HepG2 (cell line): ENCODE data around the gene UQCRC1. TPM values are rescaled to one million over a fixed set of nuclear protein-coding genes. Genes with fewer than 3 reads are reported as not detected.
A peak's percentile ranks its signal among the peaks of the same experiment; 100 is the strongest.

Source experiments
- CTCF ChIP-seq: sonication (generic); formaldehyde crosslinking; IDR thresholded peaks from 2 replicates; pipeline ENCODE4 v1.5.0; 2020; ENCODE audit warnings: mild to moderate bottlenecking, missing genetic modification reagents, moderate library complexity
- FOXC1 ChIP-seq: sonication (generic); formaldehyde crosslinking; IDR thresholded peaks from 2 replicates; pipeline ENCODE4 v1.8.0; 2022; ENCODE audit warnings: mild to moderate bottlenecking, missing genetic modification reagents, borderline replicate concordance
- FOXJ3 ChIP-seq: sonication (generic); formaldehyde crosslinking; IDR thresholded peaks from 2 replicates; pipeline ENCODE4 v1.4.0; 2020; ENCODE audit warnings: missing genetic modification reagents, mild to moderate bottlenecking, borderline replicate concordance
- HMGXB4 ChIP-seq, 2 experiments: sonication (generic) in 1 of 2; formaldehyde crosslinking in 1 of 2; IDR thresholded peaks; 2 replicates each; pipeline versions ENCODE4 v1.4.0 to v1.6.1; 2018 to 2020; ENCODE audit warnings: missing genetic modification reagents in 2 of 2, borderline replicate concordance in 1 of 2, low read depth in 1 of 2, mild to moderate bottlenecking in 1 of 2, missing biosample characterization in 1 of 2
- KAT2B ChIP-seq: fragments of 150-350 bp; IDR thresholded peaks from 2 replicates; pipeline ENCODE4 v1.6.1; 2014; ENCODE audit warnings: low read depth, low read length, borderline replicate concordance
- MIER3 ChIP-seq: IDR thresholded peaks from 2 replicates; pipeline ENCODE4 v1.6.1; 2016; ENCODE audit warnings: missing compliant biosample characterization, borderline replicate concordance
- NRL ChIP-seq: sonication (generic); formaldehyde crosslinking; IDR thresholded peaks from 2 replicates; pipeline ENCODE4 v1.5.0; 2020; ENCODE audit warnings: missing genetic modification reagents, mild to moderate bottlenecking, moderate library complexity, borderline replicate concordance
- SETDB1 ChIP-seq: sonication (generic); formaldehyde crosslinking; IDR thresholded peaks from 2 replicates; pipeline ENCODE4 v1.5.1; 2020; ENCODE audit warnings: missing genetic modification reagents, mild to moderate bottlenecking, borderline replicate concordance
- SP4 ChIP-seq: sonication (generic); formaldehyde crosslinking; IDR thresholded peaks from 2 replicates; pipeline ENCODE4 v1.8.1; 2023; ENCODE audit warnings: mild to moderate bottlenecking, missing genetic modification reagents
- SPEN ChIP-seq: sonication (generic); formaldehyde crosslinking; IDR thresholded peaks from 2 replicates; pipeline ENCODE4 v1.5.1; 2020; ENCODE audit warnings: low read depth, mild to moderate bottlenecking, missing genetic modification reagents
- polyA plus RNA-seq, 8 experiments: library from polyadenylated mRNA; depleted of rRNA in 3 of 8; stranded (reverse) in 7 of 8; unstranded in 1 of 8; fragments of >200 nt; fragmentation: Illumina TruSeq in 4 of 8; extraction: Trizol in 4 of 8; gene quantifications; 2 replicates each; pipeline versions ENCODE4 v1.2.1 to v1.2.3, GENCODE V29; 2011 to 2016; ENCODE audit warnings: low read depth in 4 of 8, missing spikeins in 1 of 8, mixed read lengths in 1 of 8; ENCODE audit not compliant: insufficient read depth in 1 of 8
- total RNA-seq, 5 experiments: library from RNA; depleted of rRNA; stranded (reverse); fragments of >200 nt; fragmentation: Illumina TruSeq; extraction: Trizol; gene quantifications; 2 replicates each; pipeline ENCODE4 v1.2.3, GENCODE V29; 2016; ENCODE audit warnings: low read depth in 1 of 5
- TF ChIP-seq, protein P1 (sequence below): sonication (generic); formaldehyde crosslinking; IDR thresholded peaks from 2 replicates; pipeline ENCODE4 v1.8.0; 2022; ENCODE audit warnings: mild to moderate bottlenecking, missing genetic modification reagents, moderate library complexity
- TF ChIP-seq, protein P2 (sequence below): sonication (generic); formaldehyde crosslinking; IDR thresholded peaks from 2 replicates; pipeline ENCODE4 v1.5.1; 2020; ENCODE audit warnings: mild to moderate bottlenecking, missing genetic modification reagents, moderate library complexity
- TF ChIP-seq, protein P3 (sequence below): sonication (generic); formaldehyde crosslinking; IDR thresholded peaks from 2 replicates; pipeline ENCODE4 v1.8.0; 2022; ENCODE audit warnings: missing genetic modification reagents, mild to moderate bottlenecking, borderline replicate concordance
- TF ChIP-seq, protein P4 (sequence below): sonication (generic); formaldehyde crosslinking; IDR thresholded peaks from 2 replicates; pipeline ENCODE4 v1.4.0; 2020; ENCODE audit warnings: missing genetic modification reagents

Gene UQCRC1
- total and polyA plus RNA-seq, 2 of the 13 experiments (the other 11 are each of a cell fraction or from before 2014, with no cell fraction given) = 316 to 680 TPM

GRCh38 chr3:48656061-48656840 is 46.8 kb upstream of the UQCRC1 start (continued):
- peak; percentile 64 for TF ChIP-seq CTCF (CRISPR knock-in tag)
- no peak for TF ChIP-seq KAT2B
- TF ChIP-seq FOXJ3 = no peak
- TF ChIP-seq FOXC1 (CRISPR knock-in tag) = 0 out of 2 replicates have a peak, but pooled peaks have one; percentile 26
- TF ChIP-seq, protein P1, sequence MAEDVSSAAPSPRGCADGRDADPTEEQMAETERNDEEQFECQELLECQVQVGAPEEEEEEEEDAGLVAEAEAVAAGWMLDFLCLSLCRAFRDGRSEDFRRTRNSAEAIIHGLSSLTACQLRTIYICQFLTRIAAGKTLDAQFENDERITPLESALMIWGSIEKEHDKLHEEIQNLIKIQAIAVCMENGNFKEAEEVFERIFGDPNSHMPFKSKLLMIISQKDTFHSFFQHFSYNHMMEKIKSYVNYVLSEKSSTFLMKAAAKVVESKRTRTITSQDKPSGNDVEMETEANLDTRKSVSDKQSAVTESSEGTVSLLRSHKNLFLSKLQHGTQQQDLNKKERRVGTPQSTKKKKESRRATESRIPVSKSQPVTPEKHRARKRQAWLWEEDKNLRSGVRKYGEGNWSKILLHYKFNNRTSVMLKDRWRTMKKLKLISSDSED (CRISPR knock-in tag) = no peak
- TF ChIP-seq SP4 (CRISPR knock-in tag) = peak; percentile 46; the same call in 1 of the 2 replicates
- peak; percentile 49; the same call in 1 of the 2 replicates for TF ChIP-seq NRL (CRISPR knock-in tag)
- TF ChIP-seq SETDB1 (CRISPR knock-in tag) = no peak
- TF ChIP-seq MIER3 (CRISPR knock-in tag) = 0 out of 2 replicates have a peak, but pooled peaks have one; percentile 27
- TF ChIP-seq, protein P2, sequence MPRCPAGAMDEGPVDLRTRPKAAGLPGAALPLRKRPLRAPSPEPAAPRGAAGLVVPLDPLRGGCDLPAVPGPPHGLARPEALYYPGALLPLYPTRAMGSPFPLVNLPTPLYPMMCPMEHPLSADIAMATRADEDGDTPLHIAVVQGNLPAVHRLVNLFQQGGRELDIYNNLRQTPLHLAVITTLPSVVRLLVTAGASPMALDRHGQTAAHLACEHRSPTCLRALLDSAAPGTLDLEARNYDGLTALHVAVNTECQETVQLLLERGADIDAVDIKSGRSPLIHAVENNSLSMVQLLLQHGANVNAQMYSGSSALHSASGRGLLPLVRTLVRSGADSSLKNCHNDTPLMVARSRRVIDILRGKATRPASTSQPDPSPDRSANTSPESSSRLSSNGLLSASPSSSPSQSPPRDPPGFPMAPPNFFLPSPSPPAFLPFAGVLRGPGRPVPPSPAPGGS (CRISPR knock-in tag) = 0 out of 2 replicates have a peak, but pooled peaks have one; percentile 18
- TF ChIP-seq, protein P3, sequence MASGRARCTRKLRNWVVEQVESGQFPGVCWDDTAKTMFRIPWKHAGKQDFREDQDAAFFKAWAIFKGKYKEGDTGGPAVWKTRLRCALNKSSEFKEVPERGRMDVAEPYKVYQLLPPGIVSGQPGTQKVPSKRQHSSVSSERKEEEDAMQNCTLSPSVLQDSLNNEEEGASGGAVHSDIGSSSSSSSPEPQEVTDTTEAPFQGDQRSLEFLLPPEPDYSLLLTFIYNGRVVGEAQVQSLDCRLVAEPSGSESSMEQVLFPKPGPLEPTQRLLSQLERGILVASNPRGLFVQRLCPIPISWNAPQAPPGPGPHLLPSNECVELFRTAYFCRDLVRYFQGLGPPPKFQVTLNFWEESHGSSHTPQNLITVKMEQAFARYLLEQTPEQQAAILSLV (CRISPR knock-in tag) = no peak
- TF ChIP-seq, protein P4, sequence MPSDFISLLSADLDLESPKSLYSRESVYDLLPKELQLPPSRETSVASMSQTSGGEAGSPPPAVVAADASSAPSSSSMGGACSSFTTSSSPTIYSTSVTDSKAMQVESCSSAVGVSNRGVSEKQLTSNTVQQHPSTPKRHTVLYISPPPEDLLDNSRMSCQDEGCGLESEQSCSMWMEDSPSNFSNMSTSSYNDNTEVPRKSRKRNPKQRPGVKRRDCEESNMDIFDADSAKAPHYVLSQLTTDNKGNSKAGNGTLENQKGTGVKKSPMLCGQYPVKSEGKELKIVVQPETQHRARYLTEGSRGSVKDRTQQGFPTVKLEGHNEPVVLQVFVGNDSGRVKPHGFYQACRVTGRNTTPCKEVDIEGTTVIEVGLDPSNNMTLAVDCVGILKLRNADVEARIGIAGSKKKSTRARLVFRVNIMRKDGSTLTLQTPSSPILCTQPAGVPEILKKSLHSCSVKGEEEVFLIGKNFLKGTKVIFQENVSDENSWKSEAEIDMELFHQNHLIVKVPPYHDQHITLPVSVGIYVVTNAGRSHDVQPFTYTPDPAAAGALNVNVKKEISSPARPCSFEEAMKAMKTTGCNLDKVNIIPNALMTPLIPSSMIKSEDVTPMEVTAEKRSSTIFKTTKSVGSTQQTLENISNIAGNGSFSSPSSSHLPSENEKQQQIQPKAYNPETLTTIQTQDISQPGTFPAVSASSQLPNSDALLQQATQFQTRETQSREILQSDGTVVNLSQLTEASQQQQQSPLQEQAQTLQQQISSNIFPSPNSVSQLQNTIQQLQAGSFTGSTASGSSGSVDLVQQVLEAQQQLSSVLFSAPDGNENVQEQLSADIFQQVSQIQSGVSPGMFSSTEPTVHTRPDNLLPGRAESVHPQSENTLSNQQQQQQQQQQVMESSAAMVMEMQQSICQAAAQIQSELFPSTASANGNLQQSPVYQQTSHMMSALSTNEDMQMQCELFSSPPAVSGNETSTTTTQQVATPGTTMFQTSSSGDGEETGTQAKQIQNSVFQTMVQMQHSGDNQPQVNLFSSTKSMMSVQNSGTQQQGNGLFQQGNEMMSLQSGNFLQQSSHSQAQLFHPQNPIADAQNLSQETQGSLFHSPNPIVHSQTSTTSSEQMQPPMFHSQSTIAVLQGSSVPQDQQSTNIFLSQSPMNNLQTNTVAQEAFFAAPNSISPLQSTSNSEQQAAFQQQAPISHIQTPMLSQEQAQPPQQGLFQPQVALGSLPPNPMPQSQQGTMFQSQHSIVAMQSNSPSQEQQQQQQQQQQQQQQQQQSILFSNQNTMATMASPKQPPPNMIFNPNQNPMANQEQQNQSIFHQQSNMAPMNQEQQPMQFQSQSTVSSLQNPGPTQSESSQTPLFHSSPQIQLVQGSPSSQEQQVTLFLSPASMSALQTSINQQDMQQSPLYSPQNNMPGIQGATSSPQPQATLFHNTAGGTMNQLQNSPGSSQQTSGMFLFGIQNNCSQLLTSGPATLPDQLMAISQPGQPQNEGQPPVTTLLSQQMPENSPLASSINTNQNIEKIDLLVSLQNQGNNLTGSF (CRISPR knock-in tag) = no peak
- TF ChIP-seq SPEN = peak; percentile 16; the same call in 1 of the 2 replicates
- peak; percentile 32 to 78; a peak in 2 of 4 replicates for TF ChIP-seq HMGXB4 (CRISPR knock-in tag; IDR thresholded peaks at IDR 0.05; ENCODE audit: borderline replicate concordance in 1 of 2, low read depth in 1 of 2)
